HCT116 (cell line): Measurements from ENCODE around the gene AFAP1L1. TPM values are rescaled to one million over a fixed set of nuclear protein-coding genes. Genes with fewer than 3 reads are reported as not detected.

ENCODE experiments used
- ATAC-seq: fragments of 200-7000 bp; cut with Tn5 transposase; 2 replicates; pipeline ENCODE4 v1.9.1; 2020; ENCODE audit warnings: mild to moderate bottlenecking, moderate library complexity
- BruUV-seq: library from RNA; stranded (reverse); fragments of 400-500 nt; replicated peaks from 2 replicates; lab custom pipeline; 2021; lab: Mats Ljungman, UMichigan
- CTCF ChIA-PET: fragments of 300-600 bp; sonication (Branson Sonifier 250); formaldehyde crosslinking; loops from one replicate; lab custom pipeline; 2021; ENCODE audit warnings: antibody characterized with exemption; lab: Charles Lee
- POLR2A ChIA-PET: fragments of 300-600, 350-600 bp; sonication (Branson Sonifier 250); formaldehyde crosslinking; loops from one replicate; lab custom pipeline; 2021; ENCODE audit warnings: antibody characterized with exemption; lab: Charles Lee
- RAD21 ChIA-PET, 2 experiments: fragments of 300-600 bp; sonication (Branson Sonifier 250); formaldehyde crosslinking; loops; one replicate each; lab custom pipeline; 2023; ENCODE audit warnings: low total read pairs in 2 of 2; ENCODE audit not compliant: uncharacterized antibody in 2 of 2, unreplicated experiment in 2 of 2, low non-redundant PET in 1 of 2; lab: Charles Lee
- DNase-seq: peaks from one replicate; pipeline ENCODE4 v3.0.0-alpha.2; 2010; ENCODE audit warnings: low read depth, low spot score
- H2AFZ ChIP-seq: fragments of 200-600 bp; shearing (Covaris generic), sonication (generic); 2 replicates; pipeline ENCODE4 v1.6.1; 2017; ENCODE audit warnings: low read depth, mixed run types, mixed read lengths, antibody characterized with exemption, low read length; ENCODE audit not compliant: poor library complexity, severe bottlenecking
- H3K27ac ChIP-seq: 2 replicates; pipeline ENCODE4 v1.5.1; 2012; ENCODE audit warnings: low read depth, low read length
- H3K27me3 ChIP-seq: fragments of 200-600 bp; sonication (generic); 2 replicates; pipeline ENCODE4 v1.6.1; 2016; ENCODE audit warnings: mixed run types, low read length, mixed read lengths; ENCODE audit not compliant: insufficient read depth
- H3K36me3 ChIP-seq, 2 experiments: fragments of 200-500 bp in 1 of 2; fragments of 200-600 bp in 1 of 2; sonication (Bioruptor generic) in 1 of 2; sonication (generic) in 1 of 2; 2 replicates each; pipeline versions ENCODE4 v1.5.1 to v1.6.1; 2014 to 2016; ENCODE audit warnings: low read length in 2 of 2, inconsistent platforms in 1 of 2, mixed read lengths in 1 of 2, mixed run types in 1 of 2; ENCODE audit not compliant: insufficient read depth in 2 of 2, control insufficient read depth in 1 of 2
- H3K4me1 ChIP-seq, 2 experiments: fragments of 200-600 bp in 1 of 2; sonication (generic) in 1 of 2; 2 replicates each; pipeline versions ENCODE4 v1.5.1 to v1.6.1; 2012 to 2017; ENCODE audit warnings: low read length in 2 of 2, inconsistent platforms in 1 of 2, mild to moderate bottlenecking in 1 of 2, mixed read lengths in 1 of 2, mixed run types in 1 of 2, moderate library complexity in 1 of 2; ENCODE audit not compliant: insufficient read depth in 2 of 2, control insufficient read depth in 1 of 2
- H3K4me2 ChIP-seq: fragments of 200-600 bp; sonication (generic); 2 replicates; pipeline ENCODE4 v1.6.1; 2017; ENCODE audit warnings: mixed run types, low read length, mixed read lengths
- H3K4me3 ChIP-seq, 2 experiments: fragments of 200-600 bp in 1 of 2; sonication (generic) in 1 of 2; replicated peaks in 1 of 2; 2 replicates each; pipeline ENCODE4 v1.5.1; 2011 to 2016; ENCODE audit warnings: low read length in 2 of 2, control low read depth in 1 of 2, low read depth in 1 of 2, mild to moderate bottlenecking in 1 of 2, mixed read lengths in 1 of 2, mixed run types in 1 of 2
- H3K79me2 ChIP-seq: fragments of 200-600 bp; sonication (generic); 2 replicates; pipeline ENCODE4 v1.6.1; 2017; ENCODE audit warnings: mild to moderate bottlenecking, mixed run types, low read length, moderate library complexity, mixed read lengths; ENCODE audit not compliant: insufficient read depth
- H3K9ac ChIP-seq: fragments of 200-600 bp; sonication (generic); 2 replicates; pipeline ENCODE4 v1.6.1; 2016; ENCODE audit warnings: low read length, mixed read lengths
- H3K9me2 ChIP-seq: fragments of 200-600 bp; sonication (generic), shearing (Covaris generic); 2 replicates; pipeline ENCODE4 v1.6.1; 2017; ENCODE audit warnings: mixed run types, mild to moderate bottlenecking, moderate library complexity; ENCODE audit not compliant: insufficient read depth
- H3K9me3 ChIP-seq, 2 experiments: fragments of 200-500 bp in 1 of 2; fragments of 200-600 bp in 1 of 2; sonication (Bioruptor generic) in 1 of 2; sonication (generic) in 1 of 2; 2 replicates each; pipeline ENCODE4 v1.6.1; 2014 to 2017; ENCODE audit warnings: low read length in 2 of 2, mixed read lengths in 2 of 2, inconsistent platforms in 1 of 2, low read depth in 1 of 2, mild to moderate bottlenecking in 1 of 2, mixed run types in 1 of 2, moderate library complexity in 1 of 2; ENCODE audit not compliant: control insufficient read depth in 1 of 2, insufficient read depth in 1 of 2
- H4K20me1 ChIP-seq: fragments of 200-600 bp; sonication (generic), shearing (Covaris generic); 2 replicates; pipeline ENCODE4 v1.6.1; 2017; ENCODE audit warnings: mixed run types, mild to moderate bottlenecking, moderate library complexity; ENCODE audit not compliant: insufficient read depth
- ATF3 ChIP-seq: IDR thresholded peaks from 2 replicates; pipeline ENCODE4 v1.6.1; 2012
- CEBPB ChIP-seq: IDR thresholded peaks from 2 replicates; pipeline ENCODE4 v1.6.1; 2012; ENCODE audit warnings: low read depth
- CTCF ChIP-seq, 3 experiments: fragments of 200-600 bp in 1 of 3; sonication (generic) in 1 of 3; IDR thresholded peaks in 2 of 3; conservative IDR thresholded peaks in 1 of 3; 2 replicates each; pipeline ENCODE4 v1.5.1; 2012 to 2017; ENCODE audit warnings: low read depth in 2 of 3, low read length in 2 of 3, antibody characterized with exemption in 1 of 3, borderline replicate concordance in 1 of 3, control low read depth in 1 of 3, mild to moderate bottlenecking in 1 of 3, mixed read lengths in 1 of 3, mixed run types in 1 of 3, moderate library complexity in 1 of 3; ENCODE audit not compliant: insufficient read depth in 1 of 3
- ELF1 ChIP-seq: IDR thresholded peaks from 2 replicates; pipeline ENCODE4 v1.6.1; 2012; ENCODE audit warnings: low read depth, borderline replicate concordance
- FOSL1 ChIP-seq: IDR thresholded peaks from 2 replicates; pipeline ENCODE4 v1.6.1; 2012; ENCODE audit warnings: low read depth
- JUND ChIP-seq: IDR thresholded peaks from 2 replicates; pipeline ENCODE4 v1.6.1; 2012
- POLR2A ChIP-seq: IDR thresholded peaks from 2 replicates; pipeline ENCODE4 v1.7.0; 2011; ENCODE audit warnings: borderline replicate concordance; ENCODE audit not compliant: insufficient read depth, insufficient read length; ENCODE audit errors: extremely low read depth
- POLR2AphosphoS5 ChIP-seq: IDR thresholded peaks from 2 replicates; pipeline ENCODE4 v1.6.1; 2011; ENCODE audit warnings: mild to moderate bottlenecking, low read depth, low read length, moderate library complexity
- RAD21 ChIP-seq: IDR thresholded peaks from 2 replicates; pipeline ENCODE4 v1.6.1; 2012; ENCODE audit warnings: low read depth, mild to moderate bottlenecking
- SIN3A ChIP-seq: IDR thresholded peaks from 2 replicates; pipeline ENCODE4 v1.6.1; 2012; ENCODE audit warnings: low read depth
- TCF7L2 ChIP-seq: IDR thresholded peaks from 2 replicates; pipeline ENCODE4 v1.7.0; 2011; ENCODE audit warnings: borderline replicate concordance, inconsistent platforms; ENCODE audit not compliant: insufficient read depth, insufficient read length; ENCODE audit errors: extremely low read depth
- ZNF274 ChIP-seq: fragments of 200-500 bp; sonication (Bioruptor generic); IDR thresholded peaks from 2 replicates; pipeline ENCODE4 v1.6.1; 2014; ENCODE audit warnings: mild to moderate bottlenecking, low read depth, low read length, inconsistent platforms
- intact Hi-C: fragments of 100-400 bp; cut with micrococcal nuclease; formaldehyde crosslinking; loops from 2 replicates; pipeline ENCODE4 v1.10.0; 2022
- total RNA-seq: library from RNA; stranded (reverse); gene quantifications from one replicate; pipeline ENCODE4 v1.2.1, GENCODE V29; 2021; ENCODE audit not compliant: unreplicated experiment

AFAP1L1 gene
- total RNA-seq, 1 experiment from 2014 or later, result 4.3 TPM

- H3K79me2 ChIP-seq, result no peaks in the 10 kb centered on the region
- ChIA-PET RAD21 (no interaction called here), POLR2A (no interaction called here), CTCF (no interaction called here)
- ATAC-seq, result no peak
- H4K20me1 ChIP-seq, result no peaks in the 10 kb centered on the region
- H3K9me2 ChIP-seq, result no peaks in the 10 kb centered on the region
- H3K4me3 ChIP-seq, result no peak overlapping the region
- H3K4me1 ChIP-seq, result no peaks in the 10 kb centered on the region
- no peak overlapping the region for H3K27ac ChIP-seq
- H3K9ac ChIP-seq, result no peak overlapping the region
- intact Hi-C loops, result no loop called here
- TF ChIP-seq CEBPB (no peak), TCF7L2 (no peak), ZNF274 (no peak), FOSL1 (no peak), POLR2A (no peak), POLR2AphosphoS5 (no peak), CTCF (IDR thresholded peaks at IDR 0.05 in 2 of 3, conservative IDR thresholded peaks at IDR 0.05 in 1 of 3; ENCODE audit: borderline replicate concordance in 1 of 3, insufficient read depth in 1 of 3, low read depth in 2 of 3, low read length in 2 of 3) (no peak), RAD21 (no peak), ELF1 (no peak), JUND (no peak), SIN3A (no peak), ATF3 (no peak)
- no peak overlapping the region for H3K4me2 ChIP-seq
- BruUV-seq, result no TSS peak
- H3K36me3 ChIP-seq, result no peaks in the 10 kb centered on the region
- H3K27me3 ChIP-seq, result no peaks in the 10 kb centered on the region
- DNase-seq, result no peak
- no peaks in the 10 kb centered on the region for H3K9me3 ChIP-seq
- no peak overlapping the region for H2AFZ ChIP-seq
Observed at GRCh38 chr5:149282027-149282965, 10.6 kb downstream of the AFAP1L1 start.
